ENCODE data around the gene GCDH. TPM values are rescaled to one million over a fixed set of nuclear protein-coding genes. Genes with fewer than 3 reads are reported as not detected.
"Not testable (repeated sequence)": the region's sequence is repeated elsewhere in the genome, so short reads cannot be mapped to it uniquely, and the experiment has no call there.

The GCDH gene
- total RNA-seq, 1 donor from 2014 or later, result 109 TPM

DNA sequence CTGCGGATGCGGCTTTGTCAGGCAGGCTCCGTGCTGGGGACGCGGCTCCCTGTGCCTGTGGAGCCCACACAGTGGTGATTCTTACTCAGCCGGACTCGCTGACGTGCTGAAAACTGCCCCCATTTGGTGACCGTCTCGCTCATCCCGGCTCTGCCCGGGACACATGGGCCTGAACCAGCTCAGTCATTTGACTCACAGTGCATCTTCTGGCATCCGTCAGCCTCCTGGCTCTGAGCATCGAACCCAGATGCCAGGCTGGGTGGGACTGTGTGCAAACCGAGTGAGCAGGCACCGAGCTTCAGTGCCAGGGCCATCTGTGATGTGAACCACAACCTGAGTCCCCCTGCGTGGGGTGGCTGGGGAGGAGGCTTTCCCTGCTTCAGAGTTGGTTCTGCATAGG lies 5.5 kb downstream of the GCDH start:
- no peak for ATAC-seq
- no peak for DNase-seq (ENCODE audit: low spot score)

DNA sequence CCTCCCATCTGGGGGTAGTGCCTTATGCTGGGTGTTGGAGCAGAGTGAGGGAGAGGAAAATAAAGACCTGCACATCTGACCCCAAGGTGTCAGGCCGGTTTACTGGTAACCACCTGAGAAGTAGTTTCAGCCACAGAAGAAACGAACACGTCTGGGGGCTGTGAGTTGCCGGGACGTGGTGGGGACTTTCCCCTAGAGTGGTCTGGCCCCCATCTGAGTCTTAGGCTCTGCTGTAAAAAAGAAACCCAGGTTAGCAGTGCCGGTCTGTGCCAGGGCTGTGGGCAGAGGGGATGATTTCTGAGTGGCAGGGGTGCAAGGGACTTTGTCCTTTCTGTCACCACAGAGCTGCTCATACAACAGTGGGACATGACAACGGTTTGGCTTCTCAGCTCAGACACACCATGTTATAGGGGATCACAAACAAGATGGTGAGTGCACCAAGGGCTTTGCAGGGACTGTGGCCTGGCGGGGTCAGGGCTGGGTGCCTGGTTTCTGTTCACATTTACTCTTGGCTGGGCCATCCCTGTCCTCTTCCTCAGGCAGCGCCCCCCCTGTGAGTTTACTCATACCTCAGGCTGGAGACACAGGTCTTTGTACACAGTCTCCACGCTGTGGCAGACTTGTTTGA lies 9.0 kb downstream of the GCDH start:
- DNase-seq (ENCODE audit: low spot score) (no peak), ATAC-seq (no peak)

DNA sequence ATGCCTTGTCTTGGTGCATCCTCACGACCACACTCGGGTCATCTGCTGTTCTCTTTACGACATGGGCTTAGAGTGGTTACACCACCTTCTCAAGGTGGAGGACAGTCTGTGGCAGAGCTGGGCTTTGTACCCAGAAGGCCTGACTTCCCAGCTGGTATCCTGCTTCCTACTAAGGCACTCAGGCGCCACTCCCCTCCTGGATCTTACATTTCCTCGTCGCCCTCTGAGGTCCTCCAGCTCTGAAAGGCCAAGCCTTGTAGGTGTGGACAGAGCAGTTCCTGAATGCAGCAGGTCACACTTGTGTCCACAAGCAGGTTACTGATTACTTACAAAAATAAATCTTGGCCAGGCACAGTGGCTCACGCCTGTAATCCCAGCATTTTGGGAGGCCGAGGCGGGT lies 16.2 kb downstream of the GCDH start:
- ATAC-seq (peak; percentile 17), DNase-seq (ENCODE audit: low spot score) (no peak)

DNA sequence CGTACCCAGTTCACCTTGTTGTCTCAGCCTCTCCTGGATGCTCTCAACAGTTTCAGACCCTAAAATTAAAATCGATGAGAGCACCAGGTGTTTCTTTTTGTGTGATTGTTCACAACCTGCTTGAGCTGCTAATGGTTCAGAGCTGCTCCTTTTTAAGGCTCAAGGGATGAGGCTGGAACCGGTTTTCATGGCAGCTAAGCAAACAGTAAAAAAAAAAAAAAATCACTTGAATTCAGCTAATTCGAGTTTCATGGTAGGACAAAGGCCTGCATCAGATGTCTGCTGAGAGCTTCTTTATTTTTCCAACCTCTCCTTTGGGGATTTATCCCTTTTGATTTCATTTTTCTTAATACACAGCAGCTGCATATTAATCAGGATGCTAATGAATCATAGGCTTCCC lies 21.6 kb downstream of the GCDH start:
- no peak for ATAC-seq

DNA sequence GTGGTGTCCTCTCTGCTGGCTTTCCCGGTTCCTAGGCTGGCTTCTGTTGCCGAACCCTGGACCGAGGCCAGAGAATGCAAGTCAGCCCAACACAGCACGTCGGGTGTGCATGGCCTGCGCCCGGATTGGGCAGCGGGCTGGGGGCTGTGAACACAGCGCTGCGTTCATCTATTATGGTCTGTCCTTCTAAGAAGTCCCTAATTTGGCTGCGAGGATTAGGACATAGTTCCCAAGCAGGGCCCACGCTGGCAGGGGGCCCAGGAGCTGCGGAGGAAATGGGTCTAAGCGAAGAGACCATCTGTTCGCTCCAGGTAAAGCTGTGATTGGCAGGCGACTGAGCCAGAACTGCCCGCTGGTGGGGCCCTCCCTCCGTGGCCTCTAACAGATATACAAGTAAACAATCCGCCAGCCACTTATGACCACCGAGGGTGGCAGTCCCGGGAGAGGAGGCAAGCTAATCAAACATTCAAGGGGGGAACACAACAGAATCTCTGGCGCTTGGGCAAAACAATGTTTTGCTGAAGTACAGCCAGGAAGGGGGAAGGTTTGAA lies 22.1 kb downstream of the GCDH start:
- peak; percentile 61 for DNase-seq (ENCODE audit: low spot score)
- peak; percentile 75 for ATAC-seq

More for the DNA sequence above, 21.6 kb downstream of the GCDH start:
- no peak for DNase-seq (ENCODE audit: low spot score)

DNA sequence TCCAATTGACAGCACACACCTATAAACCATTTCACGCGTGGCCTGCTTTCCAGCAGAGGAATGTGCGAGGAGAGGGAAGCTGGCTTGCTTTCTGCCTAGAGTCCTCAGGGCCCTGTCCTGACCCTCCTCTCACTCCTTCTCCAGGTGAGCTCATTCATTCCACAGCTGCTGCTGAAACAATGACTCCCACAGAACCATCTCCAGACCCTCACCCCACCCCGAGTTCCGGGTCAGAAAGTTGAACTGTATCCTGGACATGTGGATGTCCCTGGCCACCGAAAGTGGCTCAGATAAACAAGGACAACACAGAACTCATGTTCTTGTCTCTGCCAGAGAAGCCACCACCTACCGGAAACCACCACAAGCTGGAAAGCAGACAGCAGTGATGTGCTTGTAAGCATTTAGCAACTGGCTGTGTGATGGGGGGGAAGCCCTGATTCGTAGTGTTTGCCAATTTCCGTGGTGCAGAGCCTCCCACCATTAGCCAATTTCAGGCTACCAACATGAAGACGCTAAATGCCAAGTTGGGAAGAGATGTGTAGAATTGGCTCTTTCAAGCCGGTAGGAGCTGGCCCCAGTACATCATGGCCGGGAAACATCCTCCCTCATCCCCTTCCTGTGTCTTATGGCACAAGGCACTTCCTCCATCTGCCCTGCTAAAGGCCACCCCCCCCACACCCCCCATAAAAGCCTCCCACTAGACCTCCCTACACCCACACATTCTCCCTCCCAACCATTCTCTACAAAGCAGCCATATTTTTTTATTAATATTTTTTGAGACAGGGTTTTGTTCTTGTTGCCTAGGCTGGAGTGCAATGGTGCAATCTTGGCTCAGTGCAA lies 23.1 kb downstream of the GCDH start:
- ATAC-seq, result no peak

DNA sequence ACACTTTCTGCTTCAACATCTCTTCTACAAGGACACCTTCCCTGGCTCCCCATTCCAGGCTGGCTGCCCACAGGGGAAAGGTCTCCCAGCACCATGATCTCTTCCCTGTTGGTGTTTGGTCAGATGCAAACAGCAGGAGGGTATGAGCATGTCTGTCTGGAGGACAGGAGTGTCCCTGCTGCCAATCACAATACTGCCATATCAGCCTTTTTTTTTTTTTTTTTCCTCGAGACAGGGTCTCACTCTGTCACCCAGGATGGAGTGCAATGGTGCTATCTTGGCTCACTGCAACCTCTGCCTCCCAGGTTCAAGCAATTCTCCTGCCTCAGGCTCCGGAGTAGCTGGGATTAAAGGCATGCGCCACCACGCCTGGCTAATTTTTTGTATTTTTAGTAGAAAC lies 24.9 kb downstream of the GCDH start:
- not testable (repeated sequence) for ATAC-seq; DNase-seq (ENCODE audit: low spot score)

More for the DNA sequence above, 23.1 kb downstream of the GCDH start:
- DNase-seq (ENCODE audit: low spot score), result no peak

DNA sequence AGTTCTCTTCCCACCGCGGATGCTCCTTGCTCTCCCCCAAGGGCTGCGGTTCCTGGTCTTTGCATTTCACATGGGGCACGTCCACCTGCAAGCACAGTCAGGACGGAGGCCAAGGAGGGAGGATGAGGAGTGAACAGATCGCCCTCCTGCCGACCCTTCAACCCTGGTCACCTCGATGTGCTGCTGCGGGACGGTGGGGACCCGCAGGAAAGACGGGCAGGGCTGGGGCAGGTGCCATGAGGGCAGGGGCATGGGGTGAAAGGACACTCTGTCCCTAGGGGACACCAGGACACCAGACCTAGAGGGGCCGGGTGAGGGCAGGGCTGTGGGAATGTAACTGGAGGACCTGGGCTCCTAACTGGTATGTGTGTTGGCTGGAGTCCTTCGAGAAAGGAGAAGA lies 27.3 kb downstream of the GCDH start:
- ATAC-seq (no peak), DNase-seq (ENCODE audit: low spot score) (no peak)

DNA sequence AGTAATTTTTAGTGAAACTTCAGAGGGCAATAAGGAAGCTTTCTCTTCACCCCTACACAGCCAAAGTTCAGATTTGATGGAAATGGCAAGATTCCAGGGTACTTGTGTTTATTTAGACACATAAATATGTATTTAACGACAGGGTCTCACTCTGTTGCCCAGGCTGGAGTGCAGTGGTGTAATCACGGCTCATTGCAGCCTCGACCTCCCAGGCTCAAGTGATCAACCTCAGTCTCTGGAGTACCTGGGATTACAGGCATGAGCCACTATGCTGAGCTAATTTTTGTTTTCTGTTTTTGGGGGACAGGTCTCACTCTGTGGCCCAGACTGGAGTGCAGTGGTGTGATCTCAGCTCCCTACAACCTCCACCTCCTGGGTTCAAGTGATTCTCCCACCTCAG lies 30.1 kb downstream of the GCDH start:
- ATAC-seq, result no peak

DNA sequence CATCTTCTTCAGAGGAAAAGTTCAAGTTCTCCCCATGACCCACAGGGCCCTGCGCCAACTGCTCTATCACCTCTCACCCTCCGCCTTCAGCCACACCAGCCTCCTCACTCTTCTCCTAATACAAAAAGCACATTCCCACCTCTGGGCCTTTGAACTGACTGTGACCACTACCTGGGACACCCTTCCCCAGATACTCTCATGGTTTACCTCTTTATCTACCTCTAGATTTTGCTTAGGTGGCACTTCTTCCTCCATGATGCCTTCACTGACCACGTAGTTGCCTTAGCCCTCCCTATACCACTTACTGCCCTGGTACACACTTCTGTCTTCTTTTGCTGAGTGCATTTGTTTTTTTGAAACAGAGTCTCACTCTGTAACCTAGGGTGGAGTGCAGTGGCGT lies 32.0 kb downstream of the GCDH start:
- DNase-seq (ENCODE audit: low spot score), result no peak
- no peak for ATAC-seq

More for the DNA sequence above, 30.1 kb downstream of the GCDH start:
- no peak for DNase-seq (ENCODE audit: low spot score)

DNA sequence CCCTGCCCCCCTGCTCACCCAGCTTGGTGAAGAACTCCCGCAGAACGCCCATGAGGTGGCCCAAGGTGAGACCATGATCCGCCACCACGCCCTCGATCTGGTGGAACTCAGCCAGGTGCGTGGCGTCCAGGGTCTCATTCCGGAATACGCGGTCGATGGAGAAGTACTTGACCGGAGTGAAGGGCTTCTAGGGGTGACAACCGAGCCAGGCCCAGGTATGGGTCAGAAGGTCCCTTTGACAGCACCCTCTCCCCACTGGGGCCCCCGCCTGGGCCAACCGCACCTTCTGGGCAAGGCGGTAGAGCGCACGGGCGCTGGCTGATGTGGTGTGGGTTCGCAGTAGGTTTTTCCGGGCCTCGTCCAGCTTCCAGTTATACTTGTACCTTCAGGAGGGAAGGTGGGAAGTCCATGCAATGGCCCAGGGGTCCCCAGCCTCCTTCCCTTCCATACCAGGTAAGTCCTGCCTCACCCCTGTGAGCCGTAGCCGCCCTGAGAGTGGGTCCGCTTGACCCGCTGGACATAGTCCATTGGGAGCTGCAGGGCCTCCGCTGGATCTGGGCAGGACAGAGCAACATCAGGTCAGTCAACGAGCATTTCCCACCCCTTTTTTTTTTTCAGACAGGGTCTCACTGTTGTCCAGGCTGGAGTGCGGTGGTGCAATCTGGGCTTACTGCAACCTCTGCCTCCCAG lies 33.8 kb downstream of the GCDH start:
- DNase-seq (ENCODE audit: low spot score) (no peak), ATAC-seq (no peak)

DNA sequence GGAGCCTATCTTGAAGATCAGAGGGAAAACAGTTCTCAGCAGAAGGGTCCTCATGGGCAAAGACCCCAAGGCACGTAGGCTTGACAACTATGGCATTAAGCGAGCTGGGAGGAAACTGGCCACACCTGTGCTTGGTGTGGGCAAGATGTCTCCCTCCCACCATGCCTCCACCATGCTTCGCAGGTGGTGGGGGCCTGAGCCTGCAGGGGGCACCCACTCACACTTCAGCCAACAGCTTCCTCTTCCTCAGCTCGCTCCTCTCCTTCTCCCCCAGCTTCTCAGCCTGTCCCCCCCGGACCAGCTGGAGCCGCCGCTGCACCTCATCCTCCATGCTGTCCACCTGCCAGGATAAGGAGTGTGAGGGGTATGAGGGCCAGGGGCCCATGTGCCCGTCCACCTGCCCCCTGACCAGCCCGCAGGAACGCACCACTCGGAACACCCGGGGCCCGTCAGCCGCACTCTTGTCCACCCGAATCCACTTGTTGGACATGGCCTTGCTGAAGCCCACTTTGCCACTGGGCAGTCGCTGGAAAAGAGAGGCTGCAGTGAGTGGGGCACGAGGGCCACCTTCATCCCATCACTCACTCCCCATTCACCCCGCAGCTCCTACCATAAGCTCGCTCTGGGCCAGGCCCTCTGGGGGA lies 39.2 kb downstream of the GCDH start:
- ATAC-seq (no peak), DNase-seq (ENCODE audit: low spot score) (no peak)

DNA sequence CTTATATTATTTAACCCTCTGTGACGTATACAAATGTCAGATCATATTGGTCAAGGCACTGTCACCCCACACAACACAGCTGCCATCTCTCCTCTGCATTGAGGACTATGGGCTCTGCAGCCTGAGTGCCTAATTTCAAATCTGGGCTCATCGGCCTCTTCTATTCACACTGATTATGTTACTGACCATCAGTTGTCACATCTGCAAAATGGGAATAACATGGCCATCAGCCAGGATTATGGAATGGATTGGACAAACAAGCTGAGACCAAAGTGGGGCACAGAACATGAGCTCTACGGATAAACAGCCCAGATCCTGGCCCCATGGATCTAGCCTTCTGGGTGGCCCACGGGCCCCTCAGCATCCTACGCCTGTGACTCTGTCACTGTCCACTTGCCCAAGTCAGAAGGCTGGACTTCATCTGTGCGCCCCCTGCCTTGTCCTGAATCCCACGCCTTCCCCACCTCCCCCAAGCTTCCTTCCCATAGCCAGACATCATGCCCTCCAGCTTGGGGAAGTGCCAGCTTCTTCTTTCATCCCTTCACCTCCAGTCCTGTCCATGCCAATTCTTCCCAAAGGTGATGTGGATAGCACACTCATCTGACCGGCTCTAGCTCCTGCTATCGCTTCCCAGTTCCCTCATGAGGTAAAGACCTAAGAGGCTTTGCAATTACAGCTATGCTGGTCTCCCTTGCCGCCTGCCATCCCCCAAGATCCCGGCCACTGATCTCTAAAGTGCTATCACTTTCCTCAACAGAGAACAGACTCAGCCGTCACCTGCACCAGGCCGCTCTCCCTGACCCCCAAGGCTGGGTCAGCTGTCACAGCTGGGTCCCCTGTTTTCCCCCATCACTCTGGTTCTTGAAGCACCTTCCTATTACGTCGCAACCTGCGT lies 41.7 kb downstream of the GCDH start:
- DNase-seq (ENCODE audit: low spot score) (no peak), ATAC-seq (peak; percentile 6)

DNA sequence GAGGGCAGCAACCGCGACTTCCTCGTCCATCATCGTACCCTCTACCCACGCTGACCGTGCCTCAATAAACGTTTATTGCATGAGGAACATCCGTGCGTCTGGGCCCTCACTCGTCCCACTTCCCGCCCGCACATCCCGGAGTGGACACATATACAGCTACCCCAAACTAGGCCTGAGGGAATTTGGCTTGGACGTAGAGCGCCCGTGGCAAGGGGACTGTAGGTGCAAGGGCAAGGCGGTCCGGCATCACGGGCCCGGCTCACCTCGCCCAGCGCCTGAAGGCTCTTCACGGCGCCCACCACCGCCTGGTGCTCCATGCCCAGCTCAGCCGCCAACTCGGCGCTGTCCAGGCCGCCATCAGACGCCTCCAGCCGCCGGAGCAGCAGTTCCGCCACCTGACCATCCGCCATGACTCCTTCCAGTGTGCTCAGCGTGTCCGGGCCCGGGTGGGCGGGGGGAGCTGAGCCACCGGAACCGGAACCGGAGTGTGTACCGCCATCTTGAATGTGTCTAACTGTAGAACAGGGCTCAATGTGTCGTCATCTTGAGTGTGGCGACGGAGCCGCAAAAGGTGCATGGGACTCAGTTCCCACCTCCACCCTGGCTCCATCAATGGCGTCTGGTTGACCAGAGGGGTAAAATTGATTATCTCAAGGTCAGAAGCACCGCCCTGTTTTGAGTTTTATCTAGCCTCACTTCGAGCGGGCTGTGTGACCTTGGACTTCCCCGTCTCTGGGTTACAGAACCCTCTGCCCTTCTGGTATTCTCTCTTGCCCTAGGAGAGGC lies 42.5 kb downstream of the GCDH start, which contains the start of gene FARSA:
Gene FARSA (minus strand): TSS at position 425 of the 786 bp plus-strand sequence. CDS start 15 bp downstream, at position 410.
- ATAC-seq, result peak; percentile 81
- DNase-seq (ENCODE audit: low spot score), result peak; percentile 92

DNA sequence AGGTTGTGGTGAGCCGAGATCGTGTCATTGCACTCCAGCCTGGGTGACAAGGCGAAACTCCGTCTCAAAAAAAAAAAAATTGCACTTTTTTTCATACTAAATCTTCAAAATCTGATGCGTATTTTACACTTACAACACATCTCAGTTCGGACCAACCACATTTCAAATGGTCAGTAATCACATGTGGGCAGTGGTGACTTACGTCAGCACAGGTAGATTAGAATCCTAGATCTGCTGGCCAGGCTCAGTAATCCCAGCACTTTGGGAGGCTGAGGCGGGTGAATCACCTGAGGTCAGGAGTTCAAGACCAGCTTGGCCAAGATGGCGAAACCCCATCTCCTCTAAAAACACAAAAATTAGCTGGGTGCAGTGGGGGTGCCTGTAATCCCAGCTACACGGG lies 44.1 kb downstream of the GCDH start:
- ATAC-seq (no peak), DNase-seq (ENCODE audit: low spot score) (no peak)

DNA sequence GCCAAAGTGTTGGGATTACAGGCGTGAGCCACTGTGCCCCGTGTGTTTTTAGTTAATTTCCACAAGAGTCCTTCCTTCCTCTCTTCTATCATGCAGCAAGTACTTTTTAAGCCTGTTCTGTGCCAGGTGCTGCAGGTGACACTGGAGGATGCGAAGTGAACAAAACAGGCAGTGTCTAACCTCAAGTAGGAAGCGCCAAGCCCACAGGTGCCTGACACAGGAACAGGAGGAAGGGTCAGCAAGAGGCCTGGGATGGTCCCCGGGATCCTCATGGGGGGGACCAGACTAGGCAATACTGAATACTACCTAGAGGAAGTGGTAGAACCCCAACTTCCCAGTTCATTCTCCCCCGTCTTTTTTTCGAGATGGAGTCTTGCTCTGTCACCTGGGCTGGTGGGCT lies 45.6 kb downstream of the GCDH start:
- no peak for ATAC-seq
- no peak for DNase-seq (ENCODE audit: low spot score)

DNA sequence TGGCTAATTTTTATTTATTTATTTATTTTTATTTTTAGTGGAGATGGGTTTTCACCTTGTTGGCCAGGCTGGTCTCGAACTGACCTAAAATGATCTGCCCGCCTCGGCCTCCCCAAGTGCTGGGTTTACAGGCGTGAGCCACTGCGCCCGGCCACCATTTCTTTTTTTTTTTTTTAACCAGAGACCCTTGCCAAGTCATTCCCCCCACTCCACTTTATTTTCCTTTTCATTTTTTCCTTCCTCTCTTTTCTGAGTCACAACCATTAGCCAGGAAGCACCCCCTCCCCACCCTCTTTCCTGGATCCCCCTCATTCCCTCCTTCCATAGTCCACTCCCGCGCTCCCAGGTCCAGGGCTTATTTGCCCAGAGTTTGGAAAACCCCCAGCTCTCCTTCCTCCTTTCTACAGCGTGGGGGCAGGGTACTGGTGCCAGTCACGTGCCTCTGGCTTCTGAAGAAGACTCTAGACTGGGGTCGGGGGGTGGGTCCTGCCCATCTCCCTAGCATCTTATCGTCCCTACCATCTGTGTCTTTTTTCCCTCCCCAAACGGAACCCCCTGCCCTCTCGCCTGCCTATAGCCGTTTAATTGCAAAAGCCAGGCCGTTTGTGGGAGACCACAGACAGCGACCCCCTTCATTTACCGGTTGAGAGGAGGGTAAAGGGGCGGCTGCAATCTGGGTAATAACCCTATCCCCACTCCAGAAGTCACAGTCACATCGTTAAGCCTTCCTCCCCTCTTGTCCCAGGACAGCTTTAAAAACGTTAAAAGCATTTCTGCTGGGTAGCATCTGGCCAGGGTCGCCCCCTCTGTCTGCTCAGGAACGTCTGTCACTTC lies 46.4 kb downstream of the GCDH start:
- DNase-seq (ENCODE audit: low spot score) (no peak), ATAC-seq (no peak)
